ENCODE measurements around the gene TMEM169.

- TF ChIP-seq, protein P1, sequence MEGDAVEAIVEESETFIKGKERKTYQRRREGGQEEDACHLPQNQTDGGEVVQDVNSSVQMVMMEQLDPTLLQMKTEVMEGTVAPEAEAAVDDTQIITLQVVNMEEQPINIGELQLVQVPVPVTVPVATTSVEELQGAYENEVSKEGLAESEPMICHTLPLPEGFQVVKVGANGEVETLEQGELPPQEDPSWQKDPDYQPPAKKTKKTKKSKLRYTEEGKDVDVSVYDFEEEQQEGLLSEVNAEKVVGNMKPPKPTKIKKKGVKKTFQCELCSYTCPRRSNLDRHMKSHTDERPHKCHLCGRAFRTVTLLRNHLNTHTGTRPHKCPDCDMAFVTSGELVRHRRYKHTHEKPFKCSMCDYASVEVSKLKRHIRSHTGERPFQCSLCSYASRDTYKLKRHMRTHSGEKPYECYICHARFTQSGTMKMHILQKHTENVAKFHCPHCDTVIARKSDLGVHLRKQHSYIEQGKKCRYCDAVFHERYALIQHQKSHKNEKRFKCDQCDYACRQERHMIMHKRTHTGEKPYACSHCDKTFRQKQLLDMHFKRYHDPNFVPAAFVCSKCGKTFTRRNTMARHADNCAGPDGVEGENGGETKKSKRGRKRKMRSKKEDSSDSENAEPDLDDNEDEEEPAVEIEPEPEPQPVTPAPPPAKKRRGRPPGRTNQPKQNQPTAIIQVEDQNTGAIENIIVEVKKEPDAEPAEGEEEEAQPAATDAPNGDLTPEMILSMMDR (IDR thresholded peaks at IDR 0.05) = no peak
- TF ChIP-seq CBX8 (IDR thresholded peaks at IDR 0.05) = no peak
- TF ChIP-seq HOXA7 (CRISPR knock-in tag; IDR thresholded peaks at IDR 0.05) = no peak
- TF ChIP-seq EP300 (IDR thresholded peaks at IDR 0.05) = no peak
- TF ChIP-seq RFX5 (IDR thresholded peaks at IDR 0.05) = no peak
Observed at GRCh38 chr2:216112926-216113325, 31.2 kb downstream of the TMEM169 start.
